Esophagus mucosa (tissue), 1 donor: ENCODE results near the gene SLC2A14. TPM values are rescaled to one million over a fixed set of nuclear protein-coding genes. Genes with fewer than 3 reads are reported as not detected.
"Not testable (repeated sequence)": the region's sequence is repeated elsewhere in the genome, so short reads cannot be mapped to it uniquely, and the experiment has no call there.

Experiments
- ATAC-seq: fragments of 200-7000 bp; cut with Tn5 transposase; one replicate; pipeline ENCODE4 v1.9.1; 2020
- total RNA-seq: library from RNA; stranded (reverse); gene quantifications from one replicate; pipeline ENCODE4 v1.2.4, GENCODE V29; 2023
- donor health status: DM: yes; HTN: yes; CAD: no.

Gene SLC2A14
- total RNA-seq = not detected

DNA sequence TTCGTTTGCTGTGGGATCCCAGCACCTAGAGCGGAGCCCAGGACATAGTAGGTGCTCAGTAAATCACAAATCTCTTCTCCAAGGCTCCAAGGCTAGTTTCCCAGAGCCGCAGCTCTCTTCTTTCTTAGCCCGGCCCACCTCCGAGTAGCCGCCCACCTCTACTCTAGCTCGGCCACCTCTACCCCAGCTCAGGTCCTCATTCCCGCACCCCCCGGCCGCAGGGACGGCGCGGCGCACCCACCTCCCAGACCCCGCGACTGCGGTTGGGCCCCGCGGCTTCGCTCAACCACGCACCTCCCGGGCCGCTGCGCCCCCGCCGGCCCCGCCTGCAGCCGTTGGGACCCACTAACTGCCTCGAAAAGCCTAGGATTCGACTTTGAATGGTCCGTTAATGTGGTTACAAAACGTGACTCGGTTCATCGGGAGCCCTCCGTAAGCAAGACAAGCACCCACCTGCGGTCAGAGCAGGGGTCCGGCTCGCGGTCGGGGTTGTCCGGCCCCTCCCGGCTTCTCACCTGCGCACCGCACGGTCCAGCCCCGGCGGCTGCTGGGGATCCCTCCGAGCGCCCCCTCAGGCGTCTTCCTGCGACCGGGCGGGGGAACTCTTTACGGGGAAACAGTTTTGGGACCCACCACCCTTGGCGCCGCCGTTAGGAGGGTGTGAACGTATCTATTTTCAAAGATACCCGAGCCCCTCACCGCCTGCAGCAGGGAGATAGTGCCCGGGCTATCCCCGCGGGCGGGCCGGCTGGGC, at the start of gene SLC2A14:
Gene SLC2A14 (minus strand): TSS at position 350 of the 754 bp plus-strand sequence. CDS start 3,035 bp downstream, outside the sequence.
- no peak for ATAC-seq

DNA sequence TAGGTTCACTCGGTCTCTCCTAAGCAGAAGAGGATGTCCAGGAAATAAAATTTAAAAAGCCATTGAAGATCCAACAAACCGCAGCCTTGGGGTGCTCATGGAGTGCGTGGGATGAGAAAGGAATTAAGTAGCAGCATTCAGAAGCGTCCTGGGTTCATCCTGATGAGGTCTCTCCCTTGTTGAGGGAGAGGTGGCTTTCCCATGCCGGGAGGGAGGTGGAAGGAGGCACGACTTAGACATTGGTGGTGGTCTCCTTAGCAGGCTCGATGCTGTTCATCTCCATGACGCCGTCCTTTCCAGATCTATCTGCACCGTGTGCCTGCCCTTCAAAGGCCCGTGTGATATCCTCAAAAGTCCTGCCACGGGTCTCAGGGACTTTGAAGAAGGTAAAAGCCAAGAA, 48.5 kb upstream of the SLC2A14 start:
- not testable (repeated sequence) for ATAC-seq

DNA sequence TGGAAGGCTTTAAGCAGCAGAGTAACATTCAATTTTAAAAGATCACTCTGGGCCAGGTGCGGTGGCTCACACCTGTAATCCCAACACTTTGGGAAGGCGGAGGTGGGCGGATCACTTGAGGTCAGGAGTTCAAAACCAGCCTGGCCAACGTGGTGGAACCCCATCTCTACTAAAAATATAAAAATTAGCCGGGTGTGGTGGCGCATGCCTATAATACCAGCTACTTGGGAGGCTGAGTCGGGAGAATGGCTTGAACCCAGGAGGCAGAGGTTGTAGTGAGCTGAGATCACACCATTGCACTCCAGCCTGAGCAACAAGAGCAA, 45.5 kb upstream of the SLC2A14 start:
- not testable (repeated sequence) for ATAC-seq

DNA sequence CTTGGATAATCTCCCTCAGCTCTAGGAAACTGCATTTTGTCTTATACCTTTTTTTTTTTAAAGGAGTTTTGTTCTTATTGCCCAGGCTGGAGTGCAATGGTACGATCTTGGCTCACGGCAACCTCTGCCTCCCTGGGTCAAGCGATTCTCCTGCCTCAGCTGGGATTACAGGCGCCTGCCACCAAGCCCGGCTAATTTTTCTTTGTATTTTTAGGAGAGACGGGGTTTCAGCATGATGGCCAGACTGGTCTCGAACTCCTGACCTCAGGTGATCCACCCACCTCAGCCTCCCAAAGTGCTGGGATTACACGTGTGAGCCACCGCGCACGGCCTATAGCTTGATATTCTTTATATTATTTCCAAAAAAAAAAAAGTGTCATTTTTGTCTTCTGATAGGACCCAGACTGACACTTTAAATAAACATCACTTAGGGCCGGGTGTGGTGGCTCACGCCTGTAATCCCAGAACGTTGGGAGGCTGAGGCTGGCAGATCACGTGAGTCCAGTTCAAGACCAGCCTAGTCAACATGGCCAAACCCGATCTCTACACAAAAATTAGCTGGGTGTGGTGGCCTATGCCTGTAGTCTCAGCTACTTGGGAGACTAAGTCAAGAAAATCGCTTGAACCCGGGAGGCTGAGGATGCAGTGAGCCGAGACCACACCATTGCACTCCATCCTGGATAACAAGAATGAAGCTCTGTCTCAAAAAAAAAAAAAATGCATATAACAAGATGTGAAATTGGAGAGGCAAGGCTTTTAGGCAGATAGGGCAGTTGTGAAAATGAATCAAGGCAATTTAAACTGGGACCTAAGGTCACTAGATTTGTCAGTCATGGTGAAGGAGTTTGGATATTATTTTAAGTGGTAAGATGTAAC, 44.9 kb upstream of the SLC2A14 start:
- no peak for ATAC-seq

DNA sequence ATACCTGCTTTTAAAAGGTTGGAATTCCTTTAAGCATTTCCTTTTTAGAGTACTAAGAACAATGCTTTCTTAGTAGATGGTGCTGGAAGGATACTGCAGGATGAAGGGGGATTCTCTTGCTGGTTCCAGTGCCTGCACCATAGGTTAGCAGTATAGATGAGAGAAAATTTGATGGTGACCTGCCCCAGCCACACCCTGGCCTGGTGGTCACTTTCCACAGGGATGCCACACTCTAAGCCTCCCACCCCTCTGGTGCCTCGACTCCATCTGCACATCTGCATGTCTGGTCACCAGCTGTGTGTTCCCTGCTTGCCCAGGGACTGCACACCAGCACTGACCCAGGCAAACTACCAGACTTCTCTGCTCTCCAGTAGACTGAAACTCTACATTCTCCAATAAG, 44.2 kb upstream of the SLC2A14 start:
- ATAC-seq = no peak

DNA sequence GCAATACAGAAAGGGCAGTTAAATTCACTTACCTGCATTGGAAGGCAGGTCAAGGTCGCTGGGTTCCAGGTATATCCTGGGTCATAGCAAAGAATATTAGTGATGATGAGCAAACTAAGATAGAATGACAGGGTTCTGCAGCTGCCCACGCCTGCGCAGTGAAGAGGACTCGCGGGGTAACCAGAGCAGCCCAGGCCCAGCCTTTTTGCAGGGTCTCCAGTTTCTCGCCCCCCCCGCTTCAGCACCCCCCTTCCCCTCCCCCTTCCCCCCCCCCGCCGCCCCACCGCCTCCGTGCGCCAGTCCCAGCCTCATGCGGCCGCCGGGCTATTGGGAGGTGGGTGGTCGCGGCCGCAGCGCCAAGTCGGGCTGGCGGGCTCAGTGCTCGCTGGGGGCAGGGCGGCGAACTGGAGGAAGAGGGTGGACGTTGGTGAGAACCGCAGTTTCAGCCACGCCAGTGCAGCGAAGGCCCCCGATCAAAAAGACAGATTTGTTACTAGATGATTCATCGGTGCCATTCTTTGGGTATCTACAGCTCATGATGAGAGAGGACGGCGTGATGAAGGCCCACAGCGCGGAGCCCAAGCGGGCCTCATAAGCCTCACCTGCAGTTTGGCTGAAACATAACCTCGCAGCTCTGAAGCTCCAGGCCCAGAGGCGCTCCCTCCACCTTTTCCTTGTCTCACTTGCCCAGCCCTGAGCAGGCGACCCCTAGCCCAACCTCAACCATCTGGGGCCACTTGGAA, 43.1 kb upstream of the SLC2A14 start:
- ATAC-seq = no peak

DNA sequence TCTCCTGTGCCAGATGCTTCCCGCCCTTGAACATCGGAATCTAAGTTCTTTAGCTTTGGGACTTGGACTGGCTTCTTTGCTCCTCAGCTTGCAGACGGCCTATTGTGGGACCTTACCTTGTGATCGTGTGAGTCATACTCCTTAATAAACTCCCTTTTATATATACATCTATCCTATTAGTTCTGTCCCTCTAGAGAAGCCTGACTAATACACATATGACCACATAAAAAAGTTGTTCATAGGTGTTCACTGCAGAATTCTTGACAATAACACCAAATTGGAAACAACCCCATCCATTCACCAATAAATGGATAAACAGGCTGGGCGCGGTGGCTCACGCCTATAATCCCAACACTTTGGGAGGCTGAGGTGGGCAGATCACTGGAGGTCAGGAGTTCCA, 37.4 kb upstream of the SLC2A14 start:
- not testable (repeated sequence) for ATAC-seq

DNA sequence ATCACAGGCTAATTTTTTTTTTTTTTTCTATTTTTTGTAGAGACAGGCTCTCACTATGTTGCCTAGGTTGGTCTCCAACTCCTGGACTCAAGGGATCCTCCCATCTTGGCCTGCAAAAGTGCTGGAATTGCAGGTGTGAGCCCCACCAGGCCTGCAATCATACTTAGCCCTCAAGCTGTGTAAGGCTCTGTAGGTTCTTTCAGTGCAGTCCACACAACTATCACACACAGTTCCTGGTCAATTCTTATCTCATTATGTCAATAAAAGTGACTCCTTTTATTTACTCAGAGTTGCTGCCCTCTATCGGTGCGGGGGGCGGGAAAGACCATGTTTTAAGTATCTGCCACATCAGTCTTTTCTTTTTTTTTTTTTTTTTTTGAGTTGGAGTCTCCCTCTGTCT, 34.3 kb upstream of the SLC2A14 start:
- ATAC-seq = no peak

DNA sequence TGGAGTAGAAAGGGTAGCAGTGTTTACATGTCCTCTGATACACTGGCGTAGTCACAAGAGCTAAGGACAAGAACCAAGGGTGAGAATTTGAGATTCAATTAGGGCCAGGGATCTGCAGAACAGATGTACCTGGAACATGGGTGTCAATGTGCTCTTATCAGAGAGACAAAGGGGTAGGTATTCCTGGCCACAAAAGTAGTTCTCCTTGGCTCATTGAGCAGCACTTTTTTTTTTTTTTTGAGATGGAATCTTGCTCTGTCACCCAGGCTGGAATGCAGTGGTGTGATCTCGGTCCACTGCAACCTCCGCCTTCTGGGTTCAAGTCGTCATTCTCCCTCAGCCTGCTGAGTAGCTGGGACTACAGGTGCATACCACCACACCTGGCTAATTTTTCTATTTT, 33.6 kb upstream of the SLC2A14 start:
- ATAC-seq = not testable (repeated sequence)

DNA sequence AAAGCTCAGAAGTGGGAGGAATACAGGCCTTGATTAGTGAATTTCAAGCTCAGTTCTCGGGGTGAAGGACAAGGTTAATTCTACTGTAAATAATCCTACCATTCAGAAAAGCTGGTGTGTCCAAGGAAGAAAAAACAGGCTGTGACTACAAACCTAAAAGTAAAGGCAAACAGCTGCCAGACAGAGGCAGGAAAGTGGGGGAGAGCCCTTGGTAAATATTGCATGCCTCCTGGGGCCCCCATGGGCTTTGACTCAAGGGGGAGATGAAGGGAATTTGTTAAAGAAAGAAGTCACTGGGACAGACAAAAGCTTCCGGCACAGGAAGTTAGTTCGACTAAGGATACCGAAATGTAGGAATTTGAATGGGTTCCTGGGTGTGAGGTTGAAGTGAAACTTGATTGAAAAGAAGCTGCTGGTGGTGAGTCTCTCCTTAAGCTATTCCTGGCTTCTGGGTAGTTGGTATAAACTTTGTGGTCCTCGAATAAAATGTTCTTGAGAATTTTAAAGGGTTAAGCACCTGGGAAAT, 32.9 kb upstream of the SLC2A14 start:
- ATAC-seq = not testable (repeated sequence)

DNA sequence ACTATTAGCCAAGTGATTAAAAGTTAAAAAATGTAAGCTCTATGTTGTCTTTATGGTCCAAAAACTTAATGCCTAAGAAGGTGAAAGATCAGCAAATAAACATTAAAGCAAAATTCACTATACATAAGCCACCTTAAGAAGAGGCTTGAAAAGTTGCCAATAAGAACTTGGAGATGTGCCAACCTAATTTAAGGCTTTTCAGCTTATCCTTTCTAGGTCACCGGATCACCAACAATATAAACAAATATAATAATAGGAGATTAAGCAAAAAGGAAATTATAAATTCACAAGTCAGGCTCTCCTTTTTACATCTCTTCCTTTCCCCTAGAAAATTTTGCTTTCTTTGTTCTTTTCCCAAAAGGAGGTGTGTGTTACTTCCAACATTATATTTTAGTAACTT, 32.4 kb upstream of the SLC2A14 start:
- ATAC-seq = no peak

DNA sequence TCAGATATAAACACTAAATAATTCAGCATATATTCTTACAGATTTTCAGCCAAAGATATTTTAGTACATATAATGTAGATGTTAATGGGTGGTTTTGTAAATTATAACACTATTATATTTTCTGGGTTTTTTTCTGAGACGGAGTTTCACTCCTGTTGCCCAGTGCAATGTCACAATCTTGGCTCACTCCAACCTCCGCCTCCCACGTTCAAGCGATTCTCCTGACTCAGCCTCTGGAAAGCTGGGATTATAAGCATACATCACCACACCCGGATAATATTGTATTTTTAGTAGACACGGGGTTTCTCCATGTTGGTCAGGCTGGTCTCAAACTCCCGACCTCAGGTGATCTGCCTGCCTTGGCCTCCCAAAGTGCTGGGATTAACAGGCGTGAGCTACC, 29.7 kb upstream of the SLC2A14 start:
- ATAC-seq = not testable (repeated sequence)

DNA sequence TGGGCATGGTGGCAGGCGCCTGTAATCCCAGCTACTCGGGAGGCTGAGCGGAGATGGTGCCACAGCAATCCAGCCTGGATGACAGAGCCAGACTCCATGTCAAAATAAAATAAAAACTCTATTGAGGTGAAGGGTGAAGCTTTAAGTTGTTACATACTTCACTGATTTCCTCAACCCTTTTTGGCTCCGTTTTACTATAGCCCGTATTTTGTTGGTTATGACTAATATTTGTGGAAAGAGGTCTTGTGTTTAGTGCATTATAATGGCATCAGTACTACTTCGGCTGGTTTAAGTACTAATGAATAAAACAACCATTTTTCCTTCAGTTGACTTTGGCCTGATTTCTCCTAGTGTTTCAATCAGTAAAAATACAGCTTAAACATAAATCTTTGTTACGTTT, 27.0 kb upstream of the SLC2A14 start:
- ATAC-seq = no peak

DNA sequence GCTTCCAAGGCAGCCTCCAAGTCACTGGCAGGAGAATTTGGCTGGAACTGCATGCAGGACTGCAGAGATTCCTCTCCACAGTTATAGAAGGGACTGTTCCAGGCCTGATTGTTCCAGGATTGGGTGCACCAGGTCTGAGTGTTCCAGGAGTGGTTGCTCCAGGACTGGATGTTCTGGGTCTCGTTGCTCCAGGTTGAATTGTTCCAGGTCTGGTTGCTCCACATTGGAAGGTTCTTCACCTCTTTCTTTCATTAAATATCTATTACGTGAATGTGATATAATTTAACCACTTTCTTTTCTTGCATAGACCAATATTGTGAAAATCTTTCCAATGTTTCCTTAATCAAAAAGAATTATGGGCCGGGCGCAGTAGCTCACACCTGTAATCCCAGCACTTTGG, 24.0 kb upstream of the SLC2A14 start:
- not testable (repeated sequence) for ATAC-seq

DNA sequence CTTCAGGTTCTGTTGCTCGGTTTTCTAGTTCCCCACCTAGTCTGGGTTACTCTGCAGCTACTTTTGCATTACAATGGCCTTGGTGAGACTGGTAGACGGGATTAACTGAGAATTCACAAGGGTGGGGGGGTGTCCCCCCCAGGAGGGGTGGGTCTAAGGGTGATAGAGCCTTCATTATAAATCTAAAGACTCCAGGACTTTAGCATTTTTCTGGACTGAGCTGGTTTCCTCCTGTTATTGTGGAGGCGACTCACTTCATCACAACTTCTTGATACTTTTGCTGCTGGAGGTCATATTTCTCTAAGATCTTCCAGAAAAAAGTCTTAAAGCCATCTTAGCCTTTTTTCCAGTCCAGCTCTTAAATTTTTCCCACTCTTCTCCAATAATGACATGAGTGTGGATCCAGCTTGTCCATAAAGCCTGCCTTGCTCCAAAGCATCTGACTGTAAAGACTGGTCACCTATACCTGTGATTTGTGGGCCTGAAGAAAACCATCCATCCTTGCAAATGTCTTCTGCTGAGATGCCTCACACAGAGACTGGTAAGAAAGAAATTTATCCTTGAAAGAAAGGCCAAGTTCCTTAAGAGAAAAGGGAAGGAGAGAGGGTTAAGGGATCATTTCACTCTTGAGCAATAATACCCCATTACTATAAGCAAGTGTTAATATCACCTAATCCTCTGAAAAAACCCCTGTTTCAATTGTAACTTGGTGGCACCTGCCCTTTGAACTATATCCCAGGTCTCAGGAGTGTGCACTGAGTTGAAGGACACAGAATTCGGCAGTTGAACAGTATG, 19.7 kb upstream of the SLC2A14 start:
- no peak for ATAC-seq

DNA sequence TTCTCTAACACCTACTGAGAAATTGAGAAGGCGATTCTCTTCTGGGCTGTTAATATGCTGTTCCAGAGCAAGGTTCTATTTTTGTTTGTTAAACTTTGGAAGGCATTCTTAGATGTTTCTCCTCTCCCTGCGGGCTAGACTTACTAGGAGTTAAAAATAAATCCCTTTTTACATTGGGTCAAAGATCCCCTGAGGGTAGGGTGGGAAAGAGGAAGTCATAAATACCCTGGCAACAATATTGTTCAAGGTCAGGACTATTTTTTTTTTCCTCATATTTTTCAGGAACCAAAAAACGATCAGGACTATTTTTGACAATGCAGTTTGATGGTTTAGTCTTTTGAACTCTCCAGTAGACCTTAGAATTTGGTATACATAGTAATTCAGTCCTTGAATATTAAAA, 12.0 kb upstream of the SLC2A14 start:
- no peak for ATAC-seq

DNA sequence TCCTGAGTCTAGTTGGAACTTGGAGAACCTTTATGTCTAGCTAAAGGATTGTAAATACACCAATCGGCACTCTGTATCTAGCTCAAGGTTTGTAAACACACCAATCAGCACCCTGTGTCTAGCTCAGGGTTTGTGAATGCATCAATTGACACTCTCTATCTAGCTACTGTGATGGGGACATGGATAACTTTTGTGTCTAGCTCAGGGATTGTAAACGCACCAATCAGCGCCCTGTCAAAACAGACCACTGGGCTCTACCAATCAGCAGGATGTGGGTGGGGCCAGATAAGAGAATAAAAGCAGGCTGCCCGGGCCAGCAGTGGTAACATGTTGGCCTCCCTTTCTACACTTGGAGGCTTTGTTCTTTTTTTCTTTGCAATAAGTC, 9.0 kb upstream of the SLC2A14 start:
- not testable (repeated sequence) for ATAC-seq

DNA sequence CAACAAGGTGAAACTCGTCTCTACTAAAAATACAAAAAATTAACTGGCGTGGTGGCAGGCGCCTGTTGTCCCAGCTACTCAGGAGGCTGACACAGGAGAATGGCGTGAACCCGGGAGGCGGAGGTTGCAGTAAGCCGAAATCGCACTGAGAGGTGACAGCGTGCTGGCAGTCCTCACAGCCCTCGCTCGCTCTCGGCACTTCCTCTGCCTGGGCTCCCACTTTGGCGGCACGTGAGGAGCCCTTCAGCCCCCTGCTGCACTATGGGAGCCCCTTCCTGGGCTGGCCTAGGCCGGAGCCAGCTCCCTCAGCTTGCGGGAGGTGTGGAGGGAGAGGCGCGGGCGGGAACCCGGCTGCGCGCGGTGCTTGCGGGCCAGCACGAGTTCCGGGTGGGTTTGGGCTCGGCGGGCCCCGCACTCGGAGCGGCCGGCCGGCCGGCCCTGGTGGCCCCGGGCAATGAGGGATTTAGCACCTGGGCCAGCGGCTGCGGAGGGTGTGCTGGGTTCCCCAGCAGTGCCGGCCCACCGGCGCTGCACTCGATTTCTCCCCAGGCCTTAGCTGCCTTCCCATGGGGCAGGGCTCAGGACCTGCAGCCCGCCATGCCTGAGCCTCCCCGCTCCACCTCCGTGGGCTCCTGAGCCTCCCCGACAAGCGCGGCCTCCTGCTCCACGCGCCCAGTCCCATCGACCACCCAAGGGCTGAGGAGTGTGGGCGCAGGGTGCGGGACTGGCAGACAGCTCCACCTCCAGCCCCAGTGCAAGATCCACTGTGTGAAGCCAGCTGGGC, 8.4 kb upstream of the SLC2A14 start:
- not testable (repeated sequence) for ATAC-seq

DNA sequence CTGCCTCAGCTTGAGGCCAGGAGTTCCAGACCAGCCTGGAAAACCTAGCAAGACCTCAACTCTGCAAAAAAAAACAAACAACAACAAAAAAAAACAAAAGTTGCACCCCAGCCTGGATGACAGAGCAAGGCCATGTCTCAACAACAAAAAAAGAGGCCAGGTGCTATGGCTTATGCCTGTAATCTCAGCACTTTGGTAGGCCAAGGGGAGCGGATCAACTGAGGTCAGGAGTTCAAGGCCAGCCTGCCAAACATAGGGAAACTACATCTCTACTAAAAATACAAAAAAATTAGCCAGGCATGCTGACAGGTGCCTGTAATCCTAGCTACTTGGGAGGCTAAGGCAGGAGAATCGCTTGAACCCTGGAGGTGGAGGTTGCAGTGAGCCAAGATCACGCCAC, 6.5 kb upstream of the SLC2A14 start:
- no peak for ATAC-seq

DNA sequence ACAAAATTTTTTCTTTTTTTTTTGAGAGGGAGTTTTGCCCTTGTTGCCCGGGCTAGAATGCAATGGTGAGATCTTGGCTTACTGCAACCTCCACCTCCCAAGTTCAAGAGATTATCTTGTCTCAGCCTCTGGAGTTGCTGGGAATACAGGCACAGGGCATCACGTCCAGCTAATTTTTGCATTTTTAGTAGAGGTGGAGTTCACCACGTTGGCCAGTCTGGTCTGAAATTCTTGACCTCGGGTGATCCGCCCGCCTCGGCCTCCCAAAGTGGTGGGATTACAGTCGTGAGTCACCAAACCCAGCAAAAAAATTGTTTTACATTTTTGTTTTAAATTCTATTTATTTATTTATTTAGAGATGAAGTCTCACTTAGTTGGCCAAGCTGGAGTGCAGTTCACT, 4.7 kb upstream of the SLC2A14 start:
- no peak for ATAC-seq

DNA sequence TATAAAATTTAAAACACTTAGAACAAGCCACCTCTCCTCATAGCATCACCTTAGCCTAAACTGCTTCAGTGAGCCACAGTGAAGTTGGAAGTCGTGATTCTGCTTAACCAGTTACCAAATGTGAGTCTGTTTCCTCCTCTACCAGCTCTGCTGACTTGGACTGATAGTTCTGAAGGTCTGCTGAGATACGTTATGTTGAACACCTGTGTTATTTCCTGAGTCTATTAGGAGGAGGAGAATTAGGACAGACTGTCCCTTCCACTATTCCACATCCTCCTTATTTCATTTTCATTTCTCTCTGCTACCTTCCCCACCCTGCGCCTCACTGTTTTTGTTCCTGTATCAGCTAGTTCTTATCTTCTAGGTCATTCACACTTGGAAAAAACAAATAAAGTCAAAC, 2.4 kb downstream of the SLC2A14 start:
- ATAC-seq = no peak
